ENCODE measurements around the gene BCL2A1. TPM values are rescaled to one million over a fixed set of nuclear protein-coding genes. Genes with fewer than 3 reads are reported as not detected.
"Not testable (repeated sequence)": the region's sequence is repeated elsewhere in the genome, so short reads cannot be mapped to it uniquely, and the experiment has no call there.

The BCL2A1 gene
- total and polyA plus RNA-seq, 2 of the 4 experiments (the other 2 are of a cell fraction): 2.3 to 4.5 TPM

- H3K4me3 ChIP-seq (ENCODE audit: insufficient read depth, low read depth, low read length); intact Hi-C loops (cut with micrococcal nuclease); H2AK9ac ChIP-seq (replicated peaks; ENCODE audit: low read depth, low read length, poor library complexity); H3K9ac ChIP-seq (ENCODE audit: low read depth, low read length); dilution Hi-C loops (cut with HindIII; ENCODE audit: low sequenced_read_pairs, unreplicated experiment); H3K4ac ChIP-seq (ENCODE audit: low read depth, low read length); ATAC-seq (ENCODE audit: low read depth); H3K56ac ChIP-seq (ENCODE audit: extremely low read depth, insufficient read depth, low read length); H3K18ac ChIP-seq (ENCODE audit: low read depth, low read length); H4K5ac ChIP-seq (ENCODE audit: low read depth, low read length); H3K14ac ChIP-seq (replicated peaks; ENCODE audit: low read depth, low read length); DNase-seq; H3K79me1 ChIP-seq (ENCODE audit: low read depth in 1 of 2, low read length in 2 of 2); H3K27ac ChIP-seq (ENCODE audit: insufficient read depth, low read length); H3K4me1 ChIP-seq (ENCODE audit: control insufficient read depth, insufficient read depth, low read length); POLR2A ChIA-PET (ENCODE audit: unreplicated experiment); H3K9me1 ChIP-seq (ENCODE audit: insufficient read depth, low read length); in situ Hi-C loops (cut with MboI; ENCODE audit: low sequenced_read_pairs); H4K91ac ChIP-seq (ENCODE audit: insufficient read depth, low read depth, low read length); H2BK20ac ChIP-seq (ENCODE audit: low read depth, low read length); BruUV-seq (replicated peaks); H3K23ac ChIP-seq (ENCODE audit: low read depth, low read length); H3K9me3 ChIP-seq (ENCODE audit: control insufficient read depth, insufficient read depth, low read length); H3K27me3 ChIP-seq (ENCODE audit: control insufficient read depth, insufficient read depth, low read length); H4K20me1 ChIP-seq (ENCODE audit: insufficient read depth, low read length); H3K36me3 ChIP-seq (ENCODE audit: control insufficient read depth, insufficient read depth, low read length); H2AFZ ChIP-seq (replicated peaks; ENCODE audit: low read length, poor library complexity); H2BK5ac ChIP-seq (ENCODE audit: low read depth, low read length, poor library complexity, severe bottlenecking); H2BK15ac ChIP-seq (ENCODE audit: low read depth, low read length); H2BK120ac ChIP-seq (ENCODE audit: low read depth, low read length); H3K4me2 ChIP-seq (ENCODE audit: low read depth, low read length); H4K8ac ChIP-seq (ENCODE audit: low read depth in 2 of 2, low read length in 2 of 2); H2AK5ac ChIP-seq (ENCODE audit: low read depth, low read length): not testable (repeated sequence)
- CTCF ChIA-PET: interaction anchor here (0.7 kb wide), 1 partner anchor 944 kb away, joined by 3 read pairs; no protein-coding TSS in a partner anchor
- 82% methylated on average over 2 of the region's 6 CpGs; no CpG with 5 or more reads in 1 of the 2 experiments for WGBS, 2 experiments (ENCODE audit: extremely low coverage in 2 of 2, insufficient read length in 1 of 2)
These were observed 49.2 kb upstream of the BCL2A1 start for GRCh38 chr15:80020149-80020548.

Data from IMR-90 (cell line).